LNCAP (cell line): ENCODE results near the gene TRMT44.

Source experiments
- TF ChIP-seq, protein P1 (sequence below): fragments of 450-650 bp; IDR thresholded peaks from 2 replicates; pipeline ENCODE4 v1.5.1; 2017; ENCODE audit warnings: mild to moderate bottlenecking

Gene TRMT44

GRCh38 chr4:8441499-8442091, 1.0 kb downstream of the TRMT44 start:
- TF ChIP-seq, protein P1, sequence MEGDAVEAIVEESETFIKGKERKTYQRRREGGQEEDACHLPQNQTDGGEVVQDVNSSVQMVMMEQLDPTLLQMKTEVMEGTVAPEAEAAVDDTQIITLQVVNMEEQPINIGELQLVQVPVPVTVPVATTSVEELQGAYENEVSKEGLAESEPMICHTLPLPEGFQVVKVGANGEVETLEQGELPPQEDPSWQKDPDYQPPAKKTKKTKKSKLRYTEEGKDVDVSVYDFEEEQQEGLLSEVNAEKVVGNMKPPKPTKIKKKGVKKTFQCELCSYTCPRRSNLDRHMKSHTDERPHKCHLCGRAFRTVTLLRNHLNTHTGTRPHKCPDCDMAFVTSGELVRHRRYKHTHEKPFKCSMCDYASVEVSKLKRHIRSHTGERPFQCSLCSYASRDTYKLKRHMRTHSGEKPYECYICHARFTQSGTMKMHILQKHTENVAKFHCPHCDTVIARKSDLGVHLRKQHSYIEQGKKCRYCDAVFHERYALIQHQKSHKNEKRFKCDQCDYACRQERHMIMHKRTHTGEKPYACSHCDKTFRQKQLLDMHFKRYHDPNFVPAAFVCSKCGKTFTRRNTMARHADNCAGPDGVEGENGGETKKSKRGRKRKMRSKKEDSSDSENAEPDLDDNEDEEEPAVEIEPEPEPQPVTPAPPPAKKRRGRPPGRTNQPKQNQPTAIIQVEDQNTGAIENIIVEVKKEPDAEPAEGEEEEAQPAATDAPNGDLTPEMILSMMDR, result no peak

GRCh38 chr4:8442596-8443358, 2.2 kb downstream of the TRMT44 start:
- TF ChIP-seq, protein P1, result no peak

GRCh38 chr4:8443801-8444200, 3.2 kb downstream of the TRMT44 start:
- TF ChIP-seq, protein P1, result no peak

- TF ChIP-seq, protein P1, result no peak
Observed at GRCh38 chr4:8446122-8446521, 5.5 kb downstream of the TRMT44 start.

DNA sequence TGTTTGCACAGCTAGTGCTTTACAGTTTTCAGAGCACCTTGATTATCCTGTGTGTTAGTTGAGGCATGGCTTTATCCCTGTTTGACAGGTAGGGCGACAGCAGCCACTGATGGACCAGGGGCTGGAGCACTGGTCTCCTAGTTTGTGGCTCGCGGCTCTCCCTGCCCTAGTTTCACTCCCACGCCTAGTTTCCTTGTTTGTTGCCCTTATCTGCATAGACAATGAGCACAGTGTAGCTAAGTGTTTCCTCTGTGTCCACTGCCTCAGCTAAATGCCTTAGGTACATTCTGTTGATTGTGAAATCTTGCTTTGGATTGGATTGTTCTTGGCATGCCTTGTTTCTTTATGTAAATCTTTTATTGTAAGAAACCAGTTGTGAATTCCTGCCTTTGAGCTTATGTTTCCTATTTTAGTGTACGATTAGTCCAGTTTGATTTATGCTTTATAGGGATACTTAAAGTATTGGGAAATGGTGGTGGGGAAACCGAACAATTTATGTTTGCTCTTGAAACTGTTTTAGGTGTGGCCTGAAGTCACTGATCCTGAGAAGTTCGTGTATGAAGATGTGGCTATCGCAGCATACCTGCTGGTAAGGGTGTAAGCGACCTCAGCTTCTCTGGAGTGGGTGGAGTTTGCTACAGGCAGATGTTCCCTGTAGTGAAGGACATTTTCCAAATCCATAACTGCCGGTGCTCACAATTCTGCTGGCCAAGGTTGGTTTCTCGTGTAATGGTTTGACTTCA, 11.0 kb downstream of the TRMT44 start:
- TF ChIP-seq, protein P1, result no peak

DNA sequence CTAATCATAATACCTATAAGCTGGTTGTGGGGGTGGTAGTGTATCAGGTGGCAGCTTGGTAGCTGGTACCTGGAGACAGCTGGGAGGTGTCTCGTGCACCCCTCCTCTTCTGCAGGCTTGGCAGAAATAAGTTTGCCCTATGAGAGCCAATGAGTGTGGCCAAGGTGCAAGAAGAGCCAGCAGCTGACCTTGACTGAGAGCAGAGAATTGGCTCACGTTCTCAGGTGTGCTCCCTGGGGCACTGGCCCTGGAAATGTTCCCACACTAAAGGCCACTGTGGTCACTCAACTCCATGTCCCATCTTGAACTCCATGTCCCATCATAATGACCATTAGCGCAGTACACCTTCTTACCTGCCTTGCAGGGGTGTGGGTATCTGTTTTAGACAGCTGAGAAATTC, 13.4 kb downstream of the TRMT44 start:
- TF ChIP-seq, protein P1, result no peak

- TF ChIP-seq, protein P1, result no peak
Observed at GRCh38 chr4:8457646-8458252, 17.2 kb downstream of the TRMT44 start.
